Epithelial cell of esophagus (primary cell): ENCODE measurements around the gene CREB3L2.

Source experiments
- DNase-seq: peaks from one replicate; pipeline ENCODE4 v3.0.0; 2010; ENCODE audit warnings: low read depth
- H3K4me3 ChIP-seq: 2 replicates; pipeline ENCODE4 v1.5.1; 2011; ENCODE audit warnings: mild to moderate bottlenecking, low read length, control low read depth
- TF ChIP-seq, protein P1 (sequence below): IDR thresholded peaks from 2 replicates; pipeline ENCODE4 v1.5.1; 2011; ENCODE audit warnings: low read depth, mild to moderate bottlenecking, low read length, control low read depth, inconsistent platforms; ENCODE audit not compliant: insufficient read depth; ENCODE audit errors: missing control alignments

CREB3L2 gene

DNA sequence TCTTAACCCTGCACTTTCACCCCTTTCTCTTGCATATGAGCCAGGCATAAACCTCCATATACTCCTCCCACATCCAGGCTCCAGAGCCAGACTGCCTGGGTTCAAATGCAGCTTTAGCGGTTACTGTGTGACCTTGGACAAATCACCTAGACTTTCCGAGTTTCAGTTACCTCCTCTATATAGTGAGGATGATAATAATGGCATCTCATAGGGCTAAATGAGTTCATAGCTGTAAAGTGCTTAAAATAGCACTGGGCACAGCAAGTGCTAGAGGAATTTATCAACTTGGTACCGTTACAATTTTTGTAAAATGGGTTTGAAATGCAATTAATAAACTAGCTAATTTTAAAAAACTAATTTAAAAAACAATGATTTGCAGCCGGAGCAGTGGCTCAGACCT, 101.7 kb downstream of the CREB3L2 start:
- no peak overlapping the region for H3K4me3 ChIP-seq
- DNase-seq = no peak
- TF ChIP-seq, protein P1, sequence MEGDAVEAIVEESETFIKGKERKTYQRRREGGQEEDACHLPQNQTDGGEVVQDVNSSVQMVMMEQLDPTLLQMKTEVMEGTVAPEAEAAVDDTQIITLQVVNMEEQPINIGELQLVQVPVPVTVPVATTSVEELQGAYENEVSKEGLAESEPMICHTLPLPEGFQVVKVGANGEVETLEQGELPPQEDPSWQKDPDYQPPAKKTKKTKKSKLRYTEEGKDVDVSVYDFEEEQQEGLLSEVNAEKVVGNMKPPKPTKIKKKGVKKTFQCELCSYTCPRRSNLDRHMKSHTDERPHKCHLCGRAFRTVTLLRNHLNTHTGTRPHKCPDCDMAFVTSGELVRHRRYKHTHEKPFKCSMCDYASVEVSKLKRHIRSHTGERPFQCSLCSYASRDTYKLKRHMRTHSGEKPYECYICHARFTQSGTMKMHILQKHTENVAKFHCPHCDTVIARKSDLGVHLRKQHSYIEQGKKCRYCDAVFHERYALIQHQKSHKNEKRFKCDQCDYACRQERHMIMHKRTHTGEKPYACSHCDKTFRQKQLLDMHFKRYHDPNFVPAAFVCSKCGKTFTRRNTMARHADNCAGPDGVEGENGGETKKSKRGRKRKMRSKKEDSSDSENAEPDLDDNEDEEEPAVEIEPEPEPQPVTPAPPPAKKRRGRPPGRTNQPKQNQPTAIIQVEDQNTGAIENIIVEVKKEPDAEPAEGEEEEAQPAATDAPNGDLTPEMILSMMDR = no peak

DNA sequence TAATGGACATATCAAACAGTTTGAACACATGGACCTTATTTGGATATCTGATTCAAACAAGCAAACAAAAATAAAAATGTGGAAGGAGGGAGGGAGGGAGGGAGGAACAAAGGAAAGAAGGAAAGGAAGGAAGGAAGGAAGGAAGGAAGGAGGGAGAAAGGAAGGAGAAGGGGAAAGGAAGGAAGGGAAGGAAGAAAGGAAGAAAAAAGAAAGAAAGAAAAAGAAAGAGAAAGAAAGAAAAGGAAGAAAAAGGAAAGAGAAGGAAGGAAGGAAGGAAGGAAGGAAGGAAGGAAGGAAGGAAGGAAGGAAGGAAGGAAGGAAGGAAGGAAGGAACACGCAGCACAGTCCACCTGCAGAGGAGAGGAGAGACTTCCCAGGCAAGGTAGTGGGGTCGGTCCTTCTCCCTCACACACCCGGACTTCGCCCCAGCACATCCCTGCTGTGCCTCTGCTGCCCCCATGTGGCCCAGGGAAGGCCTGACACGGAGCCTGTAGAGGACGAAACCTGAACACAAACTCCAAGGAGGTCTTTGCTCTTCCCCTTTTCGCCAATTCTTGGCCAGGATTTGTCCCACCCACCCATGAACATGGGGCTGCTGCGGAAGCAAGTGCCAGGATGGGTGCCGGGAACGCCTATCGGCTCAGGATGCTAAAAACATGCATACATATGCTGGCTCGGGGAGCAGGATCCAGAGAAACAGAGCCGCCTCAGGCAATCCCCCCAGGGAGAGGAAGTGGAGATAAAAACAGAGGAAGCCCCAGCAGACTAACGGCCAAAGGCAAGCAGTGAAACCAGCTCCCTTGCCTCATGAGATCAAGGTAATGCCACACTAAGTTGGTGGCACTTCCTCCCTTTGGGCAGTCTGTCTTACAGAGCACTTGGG, 102.8 kb downstream of the CREB3L2 start:
- TF ChIP-seq, protein P1 = peak; percentile 96
- DNase-seq = peak; percentile 70
- no peak overlapping the region for H3K4me3 ChIP-seq

DNA sequence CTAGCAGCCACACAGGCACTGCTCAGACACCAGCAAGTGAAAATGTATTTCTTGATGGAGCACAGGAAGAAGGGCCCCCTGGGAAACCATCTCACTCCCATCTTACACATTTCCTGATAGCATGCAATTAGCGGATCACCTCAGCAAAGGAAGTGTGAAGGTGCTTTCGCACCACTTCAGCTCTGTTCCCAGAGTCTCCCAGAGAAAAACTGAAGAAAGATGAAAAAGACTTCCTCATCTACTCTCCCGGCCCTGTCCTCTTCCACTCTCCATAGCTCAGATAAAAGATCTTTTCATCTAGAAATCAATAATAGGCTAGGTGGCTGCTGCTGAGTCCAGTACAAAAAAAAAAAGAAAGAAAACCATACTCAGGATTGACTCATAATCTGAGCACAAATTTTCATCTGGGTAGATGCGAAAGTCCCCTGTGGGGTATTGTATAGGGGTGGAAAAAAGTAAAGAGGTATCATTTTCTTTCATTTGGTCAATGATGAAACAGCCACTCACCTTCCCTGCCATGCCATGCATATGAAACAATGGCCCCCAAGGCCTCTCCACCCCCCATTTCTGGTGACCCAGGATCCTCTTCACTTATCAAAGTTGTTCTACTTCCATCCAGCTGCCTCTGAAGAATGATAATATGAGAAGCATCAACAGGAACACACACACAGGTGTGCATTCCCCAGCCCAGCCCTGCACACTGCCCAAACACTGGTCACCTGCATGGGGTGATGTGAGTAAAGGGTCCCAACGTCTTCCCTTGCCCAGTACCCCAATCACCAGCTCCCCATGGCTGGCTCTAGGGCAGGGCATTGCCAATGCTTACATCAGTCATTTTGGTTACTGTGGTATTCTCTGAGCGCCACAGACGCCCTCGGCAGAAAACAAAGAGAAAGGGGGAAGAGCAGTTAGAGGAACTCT, 106.3 kb downstream of the CREB3L2 start:
- H3K4me3 ChIP-seq = no peak overlapping the region
- TF ChIP-seq, protein P1 = no peak
- no peak for DNase-seq

DNA sequence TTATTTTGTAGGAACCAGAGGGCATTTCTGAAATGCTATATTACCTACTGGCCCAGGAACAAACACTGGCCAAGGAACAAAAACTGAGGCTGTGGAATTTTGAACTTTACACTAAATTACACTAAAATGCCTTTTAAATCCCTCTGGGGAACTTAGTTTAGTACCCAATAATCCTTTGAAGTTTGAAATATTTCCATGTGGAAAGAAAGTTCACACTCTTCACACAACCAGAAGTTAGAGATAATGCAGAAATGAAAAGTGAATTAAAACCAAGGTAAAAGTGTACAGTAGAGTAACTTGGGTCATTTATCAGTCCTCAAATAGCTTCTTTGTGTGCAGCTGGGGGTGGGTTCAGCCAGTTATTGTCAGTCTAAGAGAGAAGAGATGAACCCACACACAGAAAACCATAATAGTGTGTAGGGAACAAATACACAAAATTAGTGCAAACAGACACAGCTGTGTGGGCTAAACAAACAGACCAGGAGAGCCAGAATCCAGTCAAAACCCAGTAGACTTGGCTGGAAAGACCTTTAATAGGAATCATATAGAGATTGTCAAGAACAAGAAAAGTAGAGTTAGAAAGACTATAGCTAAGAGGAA, 108.6 kb downstream of the CREB3L2 start:
- TF ChIP-seq, protein P1 = no peak
- H3K4me3 ChIP-seq = no peak overlapping the region
- no peak for DNase-seq

DNA sequence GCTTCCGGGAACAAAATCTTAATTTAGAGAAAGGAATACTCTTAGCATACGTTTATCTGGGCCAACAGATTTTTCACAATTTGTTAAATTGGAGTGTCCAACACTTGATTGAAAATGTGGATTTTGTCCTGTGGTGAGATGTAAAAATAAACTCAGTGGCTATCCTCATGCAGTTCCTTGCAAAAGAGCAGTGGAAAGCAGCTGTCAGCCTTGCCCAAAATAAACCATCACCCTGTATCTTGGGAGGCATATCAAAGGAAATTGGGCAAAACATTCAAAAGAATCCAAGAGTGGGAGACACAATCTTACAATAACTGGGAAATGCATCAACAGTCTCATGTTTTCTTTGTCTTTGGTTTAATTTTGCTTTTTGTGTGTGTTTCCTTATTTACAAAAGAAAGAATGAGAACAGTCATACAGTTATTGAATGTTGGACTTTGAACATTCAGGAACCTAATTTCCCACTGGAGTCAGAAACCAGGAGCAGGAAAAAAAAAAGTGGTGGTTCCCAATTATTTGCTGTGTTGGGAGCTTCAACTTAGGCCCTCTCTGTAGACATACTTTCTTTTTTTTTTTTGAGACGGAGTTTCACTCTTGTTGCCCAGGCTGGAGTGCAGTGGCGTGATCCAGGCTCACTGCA, 110.8 kb downstream of the CREB3L2 start:
- H3K4me3 ChIP-seq = no peak overlapping the region
- TF ChIP-seq, protein P1 = no peak
- DNase-seq = no peak

DNA sequence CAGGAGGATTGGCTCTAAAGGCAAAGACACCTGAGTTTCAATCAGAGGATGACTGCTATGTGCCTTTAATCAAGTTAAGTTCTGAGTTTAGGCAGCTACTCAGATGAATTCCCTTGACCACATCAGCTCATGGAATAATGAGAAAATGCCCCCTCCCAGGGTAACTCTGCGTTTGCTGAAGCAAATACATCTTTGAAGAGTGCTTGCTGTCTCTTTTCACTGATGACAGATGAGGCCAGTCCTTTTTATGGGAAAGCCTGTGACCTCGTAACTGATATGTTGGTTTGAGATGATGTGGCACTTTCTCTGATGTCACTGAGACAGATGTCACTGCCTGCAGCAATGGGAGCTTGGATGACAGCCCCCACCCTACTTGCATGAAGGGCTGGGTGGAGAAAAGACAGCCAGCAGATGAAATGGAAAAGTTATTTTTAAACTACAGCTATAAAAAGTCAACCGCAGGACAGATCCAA, 111.4 kb downstream of the CREB3L2 start:
- TF ChIP-seq, protein P1 = no peak
- no peak for DNase-seq
- H3K4me3 ChIP-seq = no peak overlapping the region
